ENCODE measurements around the gene SLC43A3.

The SLC43A3 gene

GRCh38 chr11:57391111-57391510, 35.8 kb downstream of the SLC43A3 start:
- Mint-ChIP-seq H3K36me3 (no peaks in the 10 kb centered on the region), H3K27me3 (no peaks in the 10 kb centered on the region), H3K9me3 (no peaks in the 10 kb centered on the region), H3K4me3 (no peak overlapping the region), H3K4me1 (no peaks in the 10 kb centered on the region), H3K27ac (no peak overlapping the region)

- Mint-ChIP-seq H3K27ac (no peak within 1 kb of the TSS), H3K4me1 (no peaks in the 10 kb centered on the region), H3K9me3 (no peaks in the 10 kb centered on the region), H3K27me3 (no peaks in the 10 kb centered on the region), H3K4me3 (no peak within 1 kb of the TSS), H3K36me3 (no peaks in the 10 kb centered on the region)
Measured at GRCh38 chr11:57390535-57390934, 36.4 kb downstream of the SLC43A3 start, which contains the start of gene PRG2. TSS of gene PRG2 (minus strand) at chr11:57390650. CDS start at chr11:57389944, 706 bp downstream.

- Mint-ChIP-seq H3K4me3 (no peak overlapping the region), H3K27me3 (peaks cover 2% of the 10 kb centered on the region), H3K4me1 (no peaks in the 10 kb centered on the region), H3K9me3 (no peaks in the 10 kb centered on the region), H3K36me3 (no peaks in the 10 kb centered on the region), H3K27ac (peak overlapping the region; percentile 12)
Measured at GRCh38 chr11:57387289-57388030, 39.5 kb downstream of the SLC43A3 start.

GRCh38 chr11:57386178-57386940, 40.6 kb downstream of the SLC43A3 start:
- H3K36me3 Mint-ChIP-seq: no peaks in the 10 kb centered on the region
- no peaks in the 10 kb centered on the region for H3K9me3 Mint-ChIP-seq
- no peak overlapping the region for H3K27ac Mint-ChIP-seq
- H3K4me1 Mint-ChIP-seq: no peaks in the 10 kb centered on the region
- no peak overlapping the region for H3K4me3 Mint-ChIP-seq
- peaks cover 2% of the 10 kb centered on the region for H3K27me3 Mint-ChIP-seq

GRCh38 chr11:57380975-57381374, 45.9 kb downstream of the SLC43A3 start, which contains the start of gene PRG3:
TSS of gene PRG3 (minus strand) at chr11:57381150. CDS start at chr11:57380708, 442 bp downstream.
- no peak within 1 kb of the TSS for H3K4me3 Mint-ChIP-seq
- peaks cover 5% of the 10 kb centered on the region for H3K27me3 Mint-ChIP-seq

GRCh38 chr11:57379732-57380131, 47.2 kb downstream of the SLC43A3 start:
- no peaks in the 10 kb centered on the region for H3K36me3 Mint-ChIP-seq
- peaks cover 5% of the 10 kb centered on the region for H3K27me3 Mint-ChIP-seq
- H3K27ac Mint-ChIP-seq: no peak overlapping the region
- no peaks in the 10 kb centered on the region for H3K4me1 Mint-ChIP-seq
- H3K4me3 Mint-ChIP-seq: no peak overlapping the region
- no peaks in the 10 kb centered on the region for H3K9me3 Mint-ChIP-seq

More at GRCh38 chr11:57380975-57381374, 45.9 kb downstream of the SLC43A3 start, which contains the start of gene PRG3:
- Mint-ChIP-seq H3K4me1 (no peaks in the 10 kb centered on the region), H3K27ac (no peak within 1 kb of the TSS), H3K36me3 (no peaks in the 10 kb centered on the region), H3K9me3 (no peaks in the 10 kb centered on the region)

- no peaks in the 10 kb centered on the region for H3K9me3 Mint-ChIP-seq
- no peaks in the 10 kb centered on the region for H3K36me3 Mint-ChIP-seq
- H3K4me1 Mint-ChIP-seq: no peaks in the 10 kb centered on the region
- H3K4me3 Mint-ChIP-seq: no peak overlapping the region
- no peak overlapping the region for H3K27ac Mint-ChIP-seq
- peaks cover 3% of the 10 kb centered on the region for H3K27me3 Mint-ChIP-seq
Measured at GRCh38 chr11:57378186-57378585, 48.7 kb downstream of the SLC43A3 start.

GRCh38 chr11:57377107-57377506, 49.8 kb downstream of the SLC43A3 start:
- Mint-ChIP-seq H3K27ac (no peak overlapping the region), H3K4me3 (no peak overlapping the region), H3K27me3 (peaks cover 3% of the 10 kb centered on the region), H3K9me3 (no peaks in the 10 kb centered on the region), H3K4me1 (no peaks in the 10 kb centered on the region), H3K36me3 (no peaks in the 10 kb centered on the region)

GRCh38 chr11:57376095-57377090, 50.5 kb downstream of the SLC43A3 start:
- H3K27me3 Mint-ChIP-seq: peaks cover 3% of the 10 kb centered on the region
- H3K36me3 Mint-ChIP-seq: no peaks in the 10 kb centered on the region
- H3K4me3 Mint-ChIP-seq: no peak overlapping the region
- H3K27ac Mint-ChIP-seq: no peak overlapping the region
- no peaks in the 10 kb centered on the region for H3K9me3 Mint-ChIP-seq
- no peaks in the 10 kb centered on the region for H3K4me1 Mint-ChIP-seq

- peaks cover 3% of the 10 kb centered on the region for H3K27me3 Mint-ChIP-seq
- H3K4me3 Mint-ChIP-seq: no peak overlapping the region
- no peaks in the 10 kb centered on the region for H3K36me3 Mint-ChIP-seq
- no peaks in the 10 kb centered on the region for H3K4me1 Mint-ChIP-seq
- H3K9me3 Mint-ChIP-seq: no peaks in the 10 kb centered on the region
- peak overlapping the region; percentile 11 for H3K27ac Mint-ChIP-seq
Measured at GRCh38 chr11:57375490-57375889, 51.4 kb downstream of the SLC43A3 start.

GRCh38 chr11:57374966-57375365, 52.0 kb downstream of the SLC43A3 start:
- Mint-ChIP-seq H3K4me3 (no peak overlapping the region), H3K27ac (no peak overlapping the region)

GRCh38 chr11:57373146-57373545, 53.8 kb downstream of the SLC43A3 start:
- Mint-ChIP-seq H3K4me1 (no peaks in the 10 kb centered on the region), H3K36me3 (no peaks in the 10 kb centered on the region), H3K27me3 (peaks cover 3% of the 10 kb centered on the region), H3K27ac (no peak overlapping the region), H3K9me3 (no peaks in the 10 kb centered on the region), H3K4me3 (no peak overlapping the region)

More at GRCh38 chr11:57374966-57375365, 52.0 kb downstream of the SLC43A3 start:
- Mint-ChIP-seq H3K4me1 (no peaks in the 10 kb centered on the region), H3K36me3 (no peaks in the 10 kb centered on the region), H3K9me3 (no peaks in the 10 kb centered on the region), H3K27me3 (peaks cover 3% of the 10 kb centered on the region)

GRCh38 chr11:57370941-57371340, 56.0 kb downstream of the SLC43A3 start:
- H3K4me3 Mint-ChIP-seq: no peak overlapping the region
- no peaks in the 10 kb centered on the region for H3K4me1 Mint-ChIP-seq
- no peaks in the 10 kb centered on the region for H3K9me3 Mint-ChIP-seq
- H3K36me3 Mint-ChIP-seq: no peaks in the 10 kb centered on the region
- H3K27ac Mint-ChIP-seq: no peak overlapping the region
- no peaks in the 10 kb centered on the region for H3K27me3 Mint-ChIP-seq

GRCh38 chr11:57370251-57370650, 56.7 kb downstream of the SLC43A3 start:
- Mint-ChIP-seq H3K27ac (no peak overlapping the region), H3K4me3 (no peak overlapping the region), H3K36me3 (no peaks in the 10 kb centered on the region), H3K27me3 (no peaks in the 10 kb centered on the region), H3K9me3 (no peaks in the 10 kb centered on the region), H3K4me1 (no peaks in the 10 kb centered on the region)

GRCh38 chr11:57368845-57369232, 58.1 kb downstream of the SLC43A3 start:
- Mint-ChIP-seq H3K27ac (no peak overlapping the region), H3K4me3 (no peak overlapping the region), H3K9me3 (no peaks in the 10 kb centered on the region), H3K4me1 (no peaks in the 10 kb centered on the region), H3K27me3 (no peaks in the 10 kb centered on the region), H3K36me3 (no peaks in the 10 kb centered on the region)

Measured in activated naive CD4-positive, alpha-beta T cell treated with anti-CD3 and anti-CD28 coated beads, Interleukin-2, amount 50 U/mL, for 24 hours (primary cell).